Liver (tissue), 9 donors: ENCODE data around the gene PIP. TPM values are rescaled to one million over a fixed set of nuclear protein-coding genes. Genes with fewer than 3 reads are reported as not detected.

Experiments used
- DNase-seq: peaks from one replicate; pipeline ENCODE4 v3.0.0-alpha.2; 2017; ENCODE audit warnings: low spot score
- H3K27ac ChIP-seq, 2 donors: one replicate each; pipeline ENCODE4 v1.7.0; 2013; ENCODE audit warnings: inconsistent platforms in 2 of 2, low read length in 2 of 2, control low read depth in 1 of 2, low read depth in 1 of 2, mild to moderate bottlenecking in 1 of 2
- H3K27me3 ChIP-seq, 4 donors: one replicate each; pipeline versions ENCODE4 v1.6.1 to v1.7.0; 2013; ENCODE audit warnings: low read length in 3 of 4, inconsistent platforms in 1 of 4, mild to moderate bottlenecking in 1 of 4, moderate library complexity in 1 of 4; ENCODE audit not compliant: control insufficient read depth in 4 of 4, insufficient read depth in 4 of 4
- H3K36me3 ChIP-seq, 4 donors: one replicate each; pipeline versions ENCODE4 v1.6.1 to v1.7.0; 2013; ENCODE audit warnings: low read length in 3 of 4, mild to moderate bottlenecking in 3 of 4, low read depth in 1 of 4, moderate library complexity in 1 of 4; ENCODE audit not compliant: control insufficient read depth in 4 of 4, insufficient read depth in 3 of 4
- H3K4me1 ChIP-seq, 4 donors: one replicate each; pipeline versions ENCODE4 v1.6.1 to v1.7.0; 2013; ENCODE audit warnings: low read length in 3 of 4, mild to moderate bottlenecking in 3 of 4, moderate library complexity in 1 of 4; ENCODE audit not compliant: control insufficient read depth in 4 of 4, insufficient read depth in 4 of 4
- H3K4me3 ChIP-seq, 3 donors: one replicate each; pipeline versions ENCODE4 v1.6.1 to v1.7.0; 2013; ENCODE audit warnings: low read length in 3 of 3, control low read depth in 1 of 3, low read depth in 1 of 3, mild to moderate bottlenecking in 1 of 3
- H3K9ac ChIP-seq, 2 donors: one replicate each; pipeline ENCODE4 v1.7.0; 2013; ENCODE audit warnings: low read length in 2 of 2, mild to moderate bottlenecking in 2 of 2, moderate library complexity in 2 of 2, control low read depth in 1 of 2, low read depth in 1 of 2
- H3K9me3 ChIP-seq, 4 donors: one replicate each; pipeline versions ENCODE4 v1.6.1 to v1.7.0; 2013; ENCODE audit warnings: low read length in 3 of 4; ENCODE audit not compliant: control insufficient read depth in 4 of 4
- CTCF ChIP-seq: fragments of 150-350 bp; IDR thresholded peaks from 2 replicates; pipeline ENCODE4 v1.5.1; 2017; ENCODE audit warnings: improper control_type of control experiment, low read depth, low read length; ENCODE audit not compliant: missing input control
- EGR1 ChIP-seq, 2 donors: IDR thresholded peaks; 2 replicates each; pipeline ENCODE4 v1.6.1; 2016 to 2018; ENCODE audit warnings: antibody characterized with exemption in 2 of 2, low read depth in 2 of 2
- FOXA1 ChIP-seq: IDR thresholded peaks from 2 replicates; pipeline ENCODE4 v1.6.1; 2016; ENCODE audit warnings: antibody characterized with exemption
- FOXA2 ChIP-seq: IDR thresholded peaks from 2 replicates; pipeline ENCODE4 v1.6.1; 2016; ENCODE audit warnings: antibody characterized with exemption
- GABPA ChIP-seq, 2 donors: IDR thresholded peaks in 1 of 2; conservative IDR thresholded peaks in 1 of 2; 2 replicates each; pipeline ENCODE4 v1.6.1; 2016; ENCODE audit warnings: antibody characterized with exemption in 2 of 2, mild to moderate bottlenecking in 1 of 2, moderate library complexity in 1 of 2
- HNF4A ChIP-seq, 2 donors: conservative IDR thresholded peaks; 2 replicates each; pipeline ENCODE4 v1.6.1; 2016; ENCODE audit warnings: antibody characterized with exemption in 2 of 2, mild to moderate bottlenecking in 2 of 2
- HNF4G ChIP-seq: IDR thresholded peaks from 2 replicates; pipeline ENCODE4 v1.6.1; 2016; ENCODE audit warnings: antibody characterized with exemption
- JUND ChIP-seq, 2 donors: IDR thresholded peaks; 2 replicates each; pipeline ENCODE4 v1.6.1; 2016; ENCODE audit warnings: antibody characterized with exemption in 2 of 2
- MAX ChIP-seq: IDR thresholded peaks from 2 replicates; pipeline ENCODE4 v1.6.1; 2016; ENCODE audit warnings: antibody characterized with exemption
- RAD21 ChIP-seq, 2 donors: IDR thresholded peaks; 2 replicates each; pipeline ENCODE4 v1.6.1; 2016; ENCODE audit warnings: antibody characterized with exemption in 2 of 2, mild to moderate bottlenecking in 2 of 2
- REST ChIP-seq: IDR thresholded peaks from 2 replicates; pipeline ENCODE4 v1.6.1; 2016; ENCODE audit warnings: antibody characterized with exemption, mild to moderate bottlenecking
- RXRA ChIP-seq, 2 donors: IDR thresholded peaks; 2 replicates each; pipeline ENCODE4 v1.6.1; 2017 to 2018; ENCODE audit warnings: antibody characterized with exemption in 2 of 2, mild to moderate bottlenecking in 1 of 2
- SP1 ChIP-seq: IDR thresholded peaks from 2 replicates; pipeline ENCODE4 v1.6.1; 2018; ENCODE audit warnings: antibody characterized with exemption, mild to moderate bottlenecking
- TAF1 ChIP-seq: conservative IDR thresholded peaks from 2 replicates; pipeline ENCODE4 v1.6.1; 2016; ENCODE audit warnings: antibody characterized with exemption, mild to moderate bottlenecking
- YY1 ChIP-seq: IDR thresholded peaks from 2 replicates; pipeline ENCODE4 v1.6.1; 2016; ENCODE audit warnings: antibody characterized with exemption, mild to moderate bottlenecking
- WGBS: extraction: QIAGEN DNeasy Blood & Tissue Kit; methylation state at CpG from one replicate; pipeline ENCODE4 v1.1.7; 2013; 5-methylcytosine and 5-hydroxymethylcytosine counted together
- polyA plus RNA-seq, 2 donors: library from polyadenylated mRNA; stranded (reverse) in 1 of 2; unstranded in 1 of 2; fragments of 200-250 nt in 1 of 2; fragments of >200 nt in 1 of 2; fragmentation: Nextera tagmentation in 1 of 2; extraction: Ambion mirVana in 1 of 2; gene quantifications; one replicate each; pipeline versions ENCODE4 v1.2.1 to v1.2.3, GENCODE V29; 2013 to 2015
- total RNA-seq, 2 donors: library from RNA; depleted of rRNA; stranded (reverse); fragments of >200 nt; gene quantifications; one replicate each; pipeline ENCODE4 v1.2.3, GENCODE V29; 2014
- TF ChIP-seq, protein P1 (sequence below): IDR thresholded peaks from 2 replicates; pipeline ENCODE4 v1.6.1; 2016; ENCODE audit warnings: antibody characterized with exemption
- TF ChIP-seq, protein P2 (sequence below): IDR thresholded peaks from 2 replicates; pipeline ENCODE4 v1.6.1; 2016; ENCODE audit warnings: antibody characterized with exemption
- donor health status: healthy.
- donor health status: healthy.
- donor health status: healthy.
- donor health status: healthy.
- donor health status: healthy.

Gene PIP
- total and polyA plus RNA-seq, 4 donors: not detected

DNA sequence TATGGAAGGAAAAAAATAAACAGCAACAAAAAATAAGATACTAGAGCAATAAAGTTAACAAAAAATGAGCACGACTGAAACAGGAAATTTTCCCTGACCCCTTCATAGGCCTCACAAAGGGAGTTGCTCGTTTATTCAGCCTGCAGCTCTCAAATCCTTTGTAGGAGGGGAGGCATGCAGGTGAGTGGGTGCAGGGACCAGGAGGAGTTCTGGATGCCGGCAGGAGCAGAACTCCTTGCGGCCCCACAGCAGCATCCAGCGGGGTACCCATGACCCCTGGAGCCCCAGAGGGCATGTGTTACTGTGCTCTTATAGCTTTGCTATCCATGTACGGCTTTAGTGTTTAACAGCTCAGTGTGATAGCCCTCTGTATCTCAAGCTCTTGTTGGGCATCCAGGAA lies 57.1 kb downstream of the PIP start:
- no peaks in the 10 kb centered on the region for H3K4me1 ChIP-seq
- no peaks in the 10 kb centered on the region for H3K36me3 ChIP-seq
- H3K9ac ChIP-seq: no peak overlapping the region
- no peak for DNase-seq
- no peaks in the 10 kb centered on the region for H3K9me3 ChIP-seq
- H3K27me3 ChIP-seq: no peaks in the 10 kb centered on the region
- H3K27ac ChIP-seq: no peak overlapping the region
- H3K4me3 ChIP-seq: no peak overlapping the region
- TF ChIP-seq RXRA (IDR thresholded peaks at IDR 0.05) (no peak), CTCF (no peak), REST (no peak), RAD21 (IDR thresholded peaks at IDR 0.05) (no peak), HNF4A (conservative IDR thresholded peaks at IDR 0.05) (no peak), FOXA2 (no peak), HNF4G (no peak), JUND (IDR thresholded peaks at IDR 0.05) (no peak), EGR1 (IDR thresholded peaks at IDR 0.05; ENCODE audit: low read depth in 2 of 2) (no peak), MAX (no peak), FOXA1 (no peak), YY1 (no peak), TAF1 (no peak), SP1 (no peak), GABPA (IDR thresholded peaks at IDR 0.05 in 1 of 2, conservative IDR thresholded peaks at IDR 0.05 in 1 of 2) (no peak)
- TF ChIP-seq, protein P1, sequence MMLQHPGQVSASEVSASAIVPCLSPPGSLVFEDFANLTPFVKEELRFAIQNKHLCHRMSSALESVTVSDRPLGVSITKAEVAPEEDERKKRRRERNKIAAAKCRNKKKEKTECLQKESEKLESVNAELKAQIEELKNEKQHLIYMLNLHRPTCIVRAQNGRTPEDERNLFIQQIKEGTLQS: no peak
- TF ChIP-seq, protein P2, sequence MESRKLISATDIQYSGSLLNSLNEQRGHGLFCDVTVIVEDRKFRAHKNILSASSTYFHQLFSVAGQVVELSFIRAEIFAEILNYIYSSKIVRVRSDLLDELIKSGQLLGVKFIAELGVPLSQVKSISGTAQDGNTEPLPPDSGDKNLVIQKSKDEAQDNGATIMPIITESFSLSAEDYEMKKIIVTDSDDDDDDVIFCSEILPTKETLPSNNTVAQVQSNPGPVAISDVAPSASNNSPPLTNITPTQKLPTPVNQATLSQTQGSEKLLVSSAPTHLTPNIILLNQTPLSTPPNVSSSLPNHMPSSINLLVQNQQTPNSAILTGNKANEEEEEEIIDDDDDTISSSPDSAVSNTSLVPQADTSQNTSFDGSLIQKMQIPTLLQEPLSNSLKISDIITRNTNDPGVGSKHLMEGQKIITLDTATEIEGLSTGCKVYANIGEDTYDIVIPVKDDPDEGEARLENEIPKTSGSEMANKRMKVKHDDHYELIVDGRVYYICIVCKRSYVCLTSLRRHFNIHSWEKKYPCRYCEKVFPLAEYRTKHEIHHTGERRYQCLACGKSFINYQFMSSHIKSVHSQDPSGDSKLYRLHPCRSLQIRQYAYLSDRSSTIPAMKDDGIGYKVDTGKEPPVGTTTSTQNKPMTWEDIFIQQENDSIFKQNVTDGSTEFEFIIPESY: no peak
- WGBS: 76% methylated on average over 6 of the region's 6 CpGs

Other genes with a start within 250 kb of the PIP start
- gene TRPV6, start 246.3 kb upstream of the PIP start, total RNA-seq: 1 to 10 TPM in 1 of 2 donors, not detected in 1; 1.5 TPM
- gene TRPV6, start 246.3 kb upstream of the PIP start, polyA plus RNA-seq: under 1 TPM; 0.32 to 0.36 TPM
- under 1 TPM; under 0.01 to 0.23 TPM for gene TRPV5, start 198.3 kb upstream of the PIP start, total RNA-seq
- gene TRPV5, start 198.3 kb upstream of the PIP start, polyA plus RNA-seq: not detected
- not detected for gene LLCFC1, start 192.6 kb upstream of the PIP start, total RNA-seq
- gene LLCFC1, start 192.6 kb upstream of the PIP start, polyA plus RNA-seq: not detected
- 10 to 100 TPM in 1 of 2 donors, under 1 TPM in 1; 0.42 to 81.0 TPM for gene KEL, start 169.7 kb upstream of the PIP start, total RNA-seq
- under 1 TPM; 0.18 to 0.31 TPM for gene KEL, start 169.7 kb upstream of the PIP start, polyA plus RNA-seq
- under 1 TPM in 1 of 2 donors, not detected in 1; 0.08 TPM for gene OR9A2, start 104.9 kb upstream of the PIP start, total RNA-seq
- gene OR9A2, start 104.9 kb upstream of the PIP start, polyA plus RNA-seq: not detected
- gene OR6V1, start 79.7 kb upstream of the PIP start, total RNA-seq: not detected
- gene OR6V1, start 79.7 kb upstream of the PIP start, polyA plus RNA-seq: not detected
- gene TAS2R39, start 51.3 kb downstream of the PIP start, total RNA-seq: not detected
- not detected for gene TAS2R39, start 51.3 kb downstream of the PIP start, polyA plus RNA-seq
- not detected for gene TAS2R40, start 90.0 kb downstream of the PIP start, total RNA-seq
- gene TAS2R40, start 90.0 kb downstream of the PIP start, polyA plus RNA-seq: not detected
- 100 to 1,000 TPM in 1 of 2 donors, 10 to 100 TPM in 1; 98.9 to 178 TPM for gene GSTK1, start 131.4 kb downstream of the PIP start, total RNA-seq
- gene GSTK1, start 131.4 kb downstream of the PIP start, polyA plus RNA-seq: 100 to 1,000 TPM; 195 to 253 TPM
- 1 to 10 TPM; 3.0 to 3.9 TPM for gene TMEM139, start 152.9 kb downstream of the PIP start, total RNA-seq
- 1 to 10 TPM; 7.0 to 8.6 TPM for gene TMEM139, start 152.9 kb downstream of the PIP start, polyA plus RNA-seq
- 10 to 100 TPM in 1 of 2 donors, 1 to 10 TPM in 1; 4.5 to 11.3 TPM for gene CASP2, start 156.3 kb downstream of the PIP start, total RNA-seq
- gene CASP2, start 156.3 kb downstream of the PIP start, polyA plus RNA-seq: 1 to 10 TPM; 3.4 to 3.7 TPM
- gene CLCN1, start 184.0 kb downstream of the PIP start, total RNA-seq: under 1 TPM in 1 of 2 donors, not detected in 1; 0.08 TPM
- under 1 TPM in 1 of 2 donors, not detected in 1; 0.01 TPM for gene CLCN1, start 184.0 kb downstream of the PIP start, polyA plus RNA-seq
- gene FAM131B, start 230.6 kb downstream of the PIP start, total RNA-seq: under 1 TPM; 0.08 to 0.14 TPM
- under 1 TPM in 1 of 2 donors, not detected in 1; 0.06 TPM for gene FAM131B, start 230.6 kb downstream of the PIP start, polyA plus RNA-seq
- 10 to 100 TPM; 15.4 to 17.2 TPM for gene ZYX, start 249.3 kb downstream of the PIP start, total RNA-seq
- gene ZYX, start 249.3 kb downstream of the PIP start, polyA plus RNA-seq: 10 to 100 TPM; 15.8 to 49.7 TPM